Nephron progenitor cell (in vitro differentiated cells): ENCODE measurements around the gene PLXND1.

ENCODE experiments used
- DNase-seq: peaks from one replicate; pipeline ENCODE4 v3.0.0; 2021
- H3K27ac Mint-ChIP-seq: 2 replicates; pipeline ENCODE4 v1.8.0; 2021; ENCODE audit warnings: mild to moderate bottlenecking, moderate library complexity, mixed read lengths
- H3K27me3 Mint-ChIP-seq: 2 replicates; pipeline ENCODE4 v1.8.0; 2021; ENCODE audit warnings: mild to moderate bottlenecking, low read depth, mixed read lengths; ENCODE audit not compliant: poor library complexity
- H3K36me3 Mint-ChIP-seq: 2 replicates; pipeline ENCODE4 v1.8.0; 2021; ENCODE audit warnings: low read depth, mixed read lengths
- H3K4me1 Mint-ChIP-seq: 2 replicates; pipeline ENCODE4 v1.8.0; 2021; ENCODE audit warnings: mixed read lengths
- H3K4me3 Mint-ChIP-seq: 2 replicates; pipeline ENCODE4 v1.8.0; 2021; ENCODE audit warnings: mild to moderate bottlenecking, moderate library complexity, mixed read lengths
- H3K9me3 Mint-ChIP-seq: 2 replicates; pipeline ENCODE4 v1.8.0; 2021; ENCODE audit warnings: mild to moderate bottlenecking, moderate library complexity, mixed read lengths
- TF ChIP-seq, protein P1 (sequence below): fragments of 200-600 bp; sonication (generic); IDR thresholded peaks from 2 replicates; pipeline ENCODE4 v1.5.0; 2021; ENCODE audit warnings: antibody characterized with exemption

PLXND1 gene

DNA sequence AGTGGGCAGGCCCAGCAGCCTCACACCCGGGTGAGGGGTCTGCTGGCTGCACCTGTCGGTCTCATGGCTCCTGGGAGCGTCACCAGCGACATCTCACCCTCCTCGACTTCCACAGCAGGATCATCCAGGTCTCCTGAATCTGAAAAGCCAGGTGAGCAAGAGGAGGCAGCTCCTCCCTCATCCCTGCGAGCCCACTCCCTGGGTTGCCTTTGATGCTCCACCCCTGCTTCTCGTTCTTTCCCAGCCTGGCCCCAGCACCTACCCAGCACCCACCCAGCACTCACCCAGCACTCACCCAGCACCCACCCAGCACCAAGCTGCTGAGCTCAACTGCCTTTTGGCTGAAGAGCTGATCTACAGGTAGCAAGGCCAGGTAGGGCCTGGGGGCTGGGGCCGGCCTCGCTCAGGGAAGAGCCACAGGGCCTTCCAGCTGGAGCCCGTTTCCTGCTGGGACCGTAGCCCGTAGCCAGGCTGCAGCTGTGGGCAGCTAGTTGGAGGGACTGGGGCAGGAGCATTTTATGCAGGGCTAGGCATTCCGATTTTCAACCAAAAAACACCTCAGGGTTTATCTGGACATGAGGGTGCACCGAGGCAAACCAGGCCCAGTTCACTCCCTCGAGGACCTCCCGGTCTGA lies 63.2 kb downstream of the PLXND1 start, which contains the start of gene H1-8:
H1-8 (plus strand) TSS at position 20 of the 635 bp plus-strand sequence; CDS start at position 64, 44 bp downstream.
- Mint-ChIP-seq H3K27me3 (peaks cover 9% of the 10 kb centered on the region), H3K4me1 (peaks cover 34% of the 10 kb centered on the region), H3K36me3 (no peaks in the 10 kb centered on the region), H3K27ac (no peak within 1 kb of the TSS), H3K9me3 (no peaks in the 10 kb centered on the region), H3K4me3 (no peak within 1 kb of the TSS)
- TF ChIP-seq, protein P1, sequence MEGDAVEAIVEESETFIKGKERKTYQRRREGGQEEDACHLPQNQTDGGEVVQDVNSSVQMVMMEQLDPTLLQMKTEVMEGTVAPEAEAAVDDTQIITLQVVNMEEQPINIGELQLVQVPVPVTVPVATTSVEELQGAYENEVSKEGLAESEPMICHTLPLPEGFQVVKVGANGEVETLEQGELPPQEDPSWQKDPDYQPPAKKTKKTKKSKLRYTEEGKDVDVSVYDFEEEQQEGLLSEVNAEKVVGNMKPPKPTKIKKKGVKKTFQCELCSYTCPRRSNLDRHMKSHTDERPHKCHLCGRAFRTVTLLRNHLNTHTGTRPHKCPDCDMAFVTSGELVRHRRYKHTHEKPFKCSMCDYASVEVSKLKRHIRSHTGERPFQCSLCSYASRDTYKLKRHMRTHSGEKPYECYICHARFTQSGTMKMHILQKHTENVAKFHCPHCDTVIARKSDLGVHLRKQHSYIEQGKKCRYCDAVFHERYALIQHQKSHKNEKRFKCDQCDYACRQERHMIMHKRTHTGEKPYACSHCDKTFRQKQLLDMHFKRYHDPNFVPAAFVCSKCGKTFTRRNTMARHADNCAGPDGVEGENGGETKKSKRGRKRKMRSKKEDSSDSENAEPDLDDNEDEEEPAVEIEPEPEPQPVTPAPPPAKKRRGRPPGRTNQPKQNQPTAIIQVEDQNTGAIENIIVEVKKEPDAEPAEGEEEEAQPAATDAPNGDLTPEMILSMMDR = no peak
- DNase-seq = no peak

DNA sequence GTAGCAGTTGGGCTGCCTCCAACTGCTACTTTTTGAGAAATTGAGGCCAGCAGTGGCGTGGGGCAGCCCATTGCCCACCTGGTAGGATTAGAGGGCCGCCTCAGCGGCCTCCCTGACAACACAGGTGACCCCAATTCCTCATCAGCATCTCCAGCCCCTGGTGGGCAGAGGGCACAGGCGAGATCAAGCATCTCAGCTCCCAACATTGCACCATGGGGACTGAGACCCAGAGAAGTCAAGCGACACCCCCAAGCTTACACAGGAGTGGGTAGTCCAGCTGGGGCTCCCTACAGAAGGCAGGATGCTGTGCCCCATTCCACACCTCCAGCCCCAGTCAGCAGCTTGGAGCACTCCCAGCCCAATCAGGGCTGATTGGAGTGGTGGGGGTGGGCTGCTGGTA lies 63.7 kb downstream of the PLXND1 start:
- DNase-seq = no peak
- Mint-ChIP-seq H3K4me1 (peaks cover 31% of the 10 kb centered on the region), H3K27me3 (peaks cover 9% of the 10 kb centered on the region), H3K9me3 (no peaks in the 10 kb centered on the region), H3K27ac (no peak overlapping the region), H3K4me3 (no peak overlapping the region), H3K36me3 (no peaks in the 10 kb centered on the region)
- TF ChIP-seq, protein P1 = no peak

DNA sequence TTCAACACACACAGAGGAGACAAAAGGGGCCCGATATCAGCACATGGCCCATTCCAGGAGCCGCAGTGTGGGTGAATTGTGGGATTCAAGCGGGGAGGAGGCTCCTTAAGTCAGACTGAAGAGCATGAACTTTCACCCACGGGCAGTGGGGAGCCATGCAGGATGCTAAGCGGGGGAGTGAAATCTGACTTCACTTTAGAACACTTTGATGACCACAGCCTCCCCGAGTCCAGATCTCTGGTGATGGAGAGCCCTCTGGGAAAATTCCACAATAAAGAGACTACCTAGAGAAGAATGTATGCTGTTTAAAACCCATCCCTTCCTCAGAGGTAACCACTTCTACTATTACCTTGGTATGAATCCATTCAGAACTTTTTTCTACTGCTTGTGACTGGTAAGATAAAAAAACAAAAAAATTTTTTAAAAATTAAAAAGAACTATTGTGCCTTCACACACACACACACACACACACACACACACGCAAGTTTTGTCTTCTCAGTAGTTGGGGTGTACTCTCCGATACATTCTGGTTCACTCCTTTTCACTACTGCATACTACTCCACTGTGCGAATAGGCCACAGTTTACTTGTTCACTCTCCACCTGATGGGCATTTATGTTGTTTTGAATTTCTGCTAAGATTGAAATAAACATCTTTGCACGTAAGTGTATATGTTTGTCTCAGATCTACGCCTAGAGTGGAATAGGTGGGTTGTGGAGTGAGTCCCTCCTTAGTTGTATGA lies 65.5 kb downstream of the PLXND1 start:
- H3K4me1 Mint-ChIP-seq = peaks cover 31% of the 10 kb centered on the region
- no peaks in the 10 kb centered on the region for H3K9me3 Mint-ChIP-seq
- H3K4me3 Mint-ChIP-seq = no peak overlapping the region
- H3K27me3 Mint-ChIP-seq = peaks cover 15% of the 10 kb centered on the region
- peak overlapping the region; percentile 68 for H3K27ac Mint-ChIP-seq
- H3K36me3 Mint-ChIP-seq = no peaks in the 10 kb centered on the region
- DNase-seq = no peak
- TF ChIP-seq, protein P1 = no peak

DNA sequence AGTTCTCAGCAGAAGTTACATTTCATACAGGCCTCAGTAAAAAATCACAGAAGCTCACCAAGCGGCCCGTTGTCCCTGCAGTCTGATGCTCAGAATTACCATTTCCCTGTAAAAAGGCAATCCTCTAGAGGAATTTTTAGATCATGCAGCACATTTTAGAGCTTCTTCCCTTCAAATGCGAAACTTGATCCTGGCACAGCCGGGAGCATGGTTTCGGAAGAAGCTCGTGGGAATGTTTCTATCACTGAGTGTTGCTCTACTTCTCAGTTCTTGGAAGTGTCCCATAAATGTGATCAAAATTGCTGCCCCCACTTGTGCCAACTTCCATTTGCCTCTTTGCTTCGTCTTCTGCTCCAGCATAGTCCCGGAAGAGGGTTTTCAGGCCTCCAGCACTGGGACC lies 67.3 kb downstream of the PLXND1 start:
- Mint-ChIP-seq H3K36me3 (no peaks in the 10 kb centered on the region), H3K4me1 (peaks cover 46% of the 10 kb centered on the region), H3K27ac (no peak overlapping the region), H3K9me3 (no peaks in the 10 kb centered on the region), H3K4me3 (no peak overlapping the region), H3K27me3 (peaks cover 16% of the 10 kb centered on the region)
- TF ChIP-seq, protein P1 = no peak
- no peak for DNase-seq

DNA sequence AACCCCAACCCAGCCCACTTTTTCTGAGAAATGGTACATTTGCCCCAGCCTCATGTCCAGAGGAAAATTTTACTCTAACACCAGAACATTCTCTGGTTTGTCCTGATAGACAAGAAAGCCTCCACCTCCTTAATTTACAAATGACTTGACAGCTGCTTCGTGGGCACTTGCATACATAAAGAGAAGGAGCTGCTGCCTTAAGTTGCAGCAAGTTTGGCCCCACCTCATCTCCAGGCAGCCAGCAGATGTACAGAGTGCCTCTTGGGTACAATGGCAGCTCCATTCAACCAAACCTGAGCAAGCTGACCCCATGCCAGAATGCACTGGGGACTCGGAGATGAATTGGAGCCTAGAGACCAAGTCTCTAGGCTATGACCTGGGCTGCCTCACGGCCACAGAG lies 69.7 kb downstream of the PLXND1 start:
- TF ChIP-seq, protein P1 = no peak
- H3K9me3 Mint-ChIP-seq = no peaks in the 10 kb centered on the region
- H3K4me1 Mint-ChIP-seq = peaks cover 45% of the 10 kb centered on the region
- H3K27me3 Mint-ChIP-seq = peaks cover 20% of the 10 kb centered on the region
- H3K27ac Mint-ChIP-seq = no peak overlapping the region
- no peak overlapping the region for H3K4me3 Mint-ChIP-seq
- no peaks in the 10 kb centered on the region for H3K36me3 Mint-ChIP-seq
- no peak for DNase-seq

DNA sequence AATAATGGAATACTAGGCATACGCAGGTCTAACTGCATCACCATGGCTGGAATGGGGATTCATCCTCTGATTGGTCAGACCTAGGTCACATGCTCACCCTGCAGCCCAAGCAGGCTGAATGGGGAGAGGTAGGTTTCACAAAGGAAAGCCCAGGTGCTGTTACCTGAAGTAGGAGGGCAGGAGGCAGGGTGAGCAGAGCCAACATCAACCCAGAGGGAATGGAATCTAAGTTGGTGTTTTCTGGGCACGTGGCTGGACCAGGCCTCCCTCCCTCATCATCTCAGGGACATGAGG lies 70.2 kb downstream of the PLXND1 start:
- DNase-seq = no peak
- peaks cover 23% of the 10 kb centered on the region for H3K27me3 Mint-ChIP-seq
- H3K27ac Mint-ChIP-seq = no peak overlapping the region
- TF ChIP-seq, protein P1 = no peak
- no peaks in the 10 kb centered on the region for H3K9me3 Mint-ChIP-seq
- H3K4me3 Mint-ChIP-seq = no peak overlapping the region
- H3K36me3 Mint-ChIP-seq = no peaks in the 10 kb centered on the region
- H3K4me1 Mint-ChIP-seq = peaks cover 43% of the 10 kb centered on the region
